GM12864 (cell line): ENCODE measurements around the gene COBL.

ENCODE experiments used
- DNase-seq: peaks from one replicate; pipeline ENCODE4 v3.0.0-alpha.2; 2011; ENCODE audit warnings: low read depth
- H3K4me3 ChIP-seq: 2 replicates; pipeline ENCODE4 v1.5.1; 2011; ENCODE audit warnings: mild to moderate bottlenecking, low read depth, low read length, control low read depth
- TF ChIP-seq, protein P1 (sequence below): IDR thresholded peaks from 2 replicates; pipeline ENCODE4 v1.5.1; 2011; ENCODE audit warnings: low read depth, mild to moderate bottlenecking, moderate library complexity, low read length, control low read depth, inconsistent platforms; ENCODE audit errors: missing control alignments

COBL gene

DNA sequence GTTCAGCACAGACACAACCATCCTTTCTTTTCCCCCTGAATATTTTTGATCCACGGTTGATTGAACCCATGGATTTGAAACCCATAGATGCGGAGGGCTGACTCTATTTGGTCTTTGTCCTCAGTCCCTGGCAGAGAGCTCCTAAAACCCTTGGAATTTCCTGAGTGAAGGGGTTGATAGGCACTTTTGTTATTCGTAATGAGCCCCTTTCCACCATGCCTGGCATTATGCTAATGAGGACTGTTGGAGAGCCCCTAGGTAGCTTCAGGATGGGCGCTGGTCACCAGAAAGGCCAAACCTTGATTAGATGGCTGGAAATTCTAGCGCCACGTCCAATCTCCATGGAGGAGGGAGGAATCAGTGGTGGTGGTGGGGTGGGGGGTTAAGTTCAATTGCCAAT, 328.1 kb downstream of the COBL start:
- TF ChIP-seq, protein P1, sequence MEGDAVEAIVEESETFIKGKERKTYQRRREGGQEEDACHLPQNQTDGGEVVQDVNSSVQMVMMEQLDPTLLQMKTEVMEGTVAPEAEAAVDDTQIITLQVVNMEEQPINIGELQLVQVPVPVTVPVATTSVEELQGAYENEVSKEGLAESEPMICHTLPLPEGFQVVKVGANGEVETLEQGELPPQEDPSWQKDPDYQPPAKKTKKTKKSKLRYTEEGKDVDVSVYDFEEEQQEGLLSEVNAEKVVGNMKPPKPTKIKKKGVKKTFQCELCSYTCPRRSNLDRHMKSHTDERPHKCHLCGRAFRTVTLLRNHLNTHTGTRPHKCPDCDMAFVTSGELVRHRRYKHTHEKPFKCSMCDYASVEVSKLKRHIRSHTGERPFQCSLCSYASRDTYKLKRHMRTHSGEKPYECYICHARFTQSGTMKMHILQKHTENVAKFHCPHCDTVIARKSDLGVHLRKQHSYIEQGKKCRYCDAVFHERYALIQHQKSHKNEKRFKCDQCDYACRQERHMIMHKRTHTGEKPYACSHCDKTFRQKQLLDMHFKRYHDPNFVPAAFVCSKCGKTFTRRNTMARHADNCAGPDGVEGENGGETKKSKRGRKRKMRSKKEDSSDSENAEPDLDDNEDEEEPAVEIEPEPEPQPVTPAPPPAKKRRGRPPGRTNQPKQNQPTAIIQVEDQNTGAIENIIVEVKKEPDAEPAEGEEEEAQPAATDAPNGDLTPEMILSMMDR = no peak
- H3K4me3 ChIP-seq = no peak overlapping the region
- no peak for DNase-seq

DNA sequence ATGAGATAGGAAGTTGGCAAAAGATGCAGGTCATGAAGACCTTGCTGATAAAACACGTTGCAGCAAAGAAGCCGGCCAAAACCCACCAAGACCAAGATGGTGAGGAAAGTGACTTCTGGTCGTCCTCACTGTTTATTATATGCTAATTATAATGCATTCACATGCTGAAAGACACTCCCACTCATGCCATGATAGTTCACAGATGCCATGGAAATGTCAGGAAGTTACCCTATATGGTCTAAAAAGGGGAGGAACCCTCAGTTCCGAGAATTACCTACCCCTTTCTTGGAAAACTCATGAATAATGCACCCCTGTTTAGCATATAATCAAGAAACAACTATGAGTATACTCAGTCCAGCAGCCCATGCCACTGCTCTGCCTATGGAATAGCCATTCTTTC, 331.5 kb downstream of the COBL start:
- H3K4me3 ChIP-seq = no peak overlapping the region
- TF ChIP-seq, protein P1 = no peak
- no peak for DNase-seq

DNA sequence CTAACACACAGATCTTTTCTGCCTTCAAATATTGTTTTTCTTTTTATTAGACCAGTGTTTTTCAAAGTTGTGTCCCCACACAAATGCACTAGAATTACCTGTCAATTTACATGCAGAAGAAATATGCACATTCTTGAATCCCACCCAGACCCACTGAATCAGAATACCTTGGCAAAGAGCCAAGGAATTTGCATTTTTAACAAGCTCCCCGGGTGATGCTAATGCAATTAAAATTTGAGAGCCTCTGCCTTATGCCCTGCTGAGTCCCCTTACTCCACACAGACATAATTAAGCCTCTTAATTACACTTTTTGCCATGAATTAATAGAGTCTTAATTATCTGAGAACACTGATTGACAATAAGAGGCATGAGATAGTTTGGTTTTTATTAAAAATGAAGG, 332.8 kb downstream of the COBL start:
- no peak for DNase-seq
- no peak overlapping the region for H3K4me3 ChIP-seq
- TF ChIP-seq, protein P1 = no peak

DNA sequence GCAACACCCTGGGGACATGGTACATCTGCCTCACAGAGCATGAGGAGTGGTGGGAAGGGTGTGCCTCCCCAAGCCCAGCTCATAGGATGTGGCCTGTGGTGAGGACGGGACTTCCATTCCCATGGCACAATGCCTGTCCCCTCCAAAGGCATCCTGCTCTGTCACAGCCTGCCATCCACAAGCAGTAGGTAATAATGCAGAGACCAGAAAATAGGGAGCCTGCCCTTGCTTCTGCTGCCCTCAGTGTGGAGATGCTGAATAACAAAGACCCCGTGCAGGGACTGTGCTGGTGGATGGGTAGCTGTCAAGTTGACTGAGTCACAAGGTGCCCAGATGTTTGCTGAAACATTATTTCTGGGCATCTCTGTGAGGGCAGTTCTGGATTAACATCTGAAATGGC, 334.0 kb downstream of the COBL start:
- DNase-seq = no peak
- no peak overlapping the region for H3K4me3 ChIP-seq
- TF ChIP-seq, protein P1 = no peak

DNA sequence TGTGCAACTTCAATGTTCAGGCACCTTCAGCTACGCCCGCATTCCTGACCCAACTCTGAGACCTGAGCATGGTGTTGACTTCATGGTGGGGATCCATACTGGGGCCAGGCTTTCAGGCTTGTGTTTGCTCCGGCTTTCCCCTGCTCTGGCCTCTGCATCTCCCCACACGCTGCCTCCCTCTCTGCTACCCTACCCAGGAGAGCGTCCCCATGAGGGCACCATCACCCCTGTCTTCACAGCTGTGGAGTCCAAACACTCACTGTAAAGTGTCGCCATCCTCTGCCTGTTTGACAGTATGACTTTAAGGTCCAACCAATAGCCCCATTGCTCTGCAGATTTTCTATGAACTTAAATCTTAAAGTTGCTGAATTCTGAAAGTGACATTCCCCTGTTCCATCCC, 334.9 kb downstream of the COBL start:
- H3K4me3 ChIP-seq = no peak overlapping the region
- DNase-seq = no peak
- TF ChIP-seq, protein P1 = no peak

DNA sequence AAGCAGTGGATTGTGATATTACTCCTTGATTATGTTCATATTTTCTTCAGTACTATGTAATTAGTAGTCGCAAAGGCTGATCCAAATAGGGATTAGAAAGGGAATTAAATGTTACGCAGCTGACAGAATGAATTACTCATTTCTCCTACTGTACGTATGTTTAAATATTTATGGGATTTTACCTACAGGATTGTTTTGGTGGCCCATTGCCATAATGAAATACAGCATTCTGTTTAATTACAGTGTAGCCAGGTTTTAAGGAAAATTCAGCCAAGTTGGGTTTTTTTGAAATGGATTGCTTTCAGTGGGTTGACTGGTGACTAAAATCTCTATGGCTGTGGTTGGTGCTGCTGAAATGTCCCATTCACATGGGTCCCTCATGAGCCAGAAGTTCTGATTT, 336.2 kb downstream of the COBL start:
- DNase-seq = no peak
- TF ChIP-seq, protein P1 = no peak
- no peak overlapping the region for H3K4me3 ChIP-seq

DNA sequence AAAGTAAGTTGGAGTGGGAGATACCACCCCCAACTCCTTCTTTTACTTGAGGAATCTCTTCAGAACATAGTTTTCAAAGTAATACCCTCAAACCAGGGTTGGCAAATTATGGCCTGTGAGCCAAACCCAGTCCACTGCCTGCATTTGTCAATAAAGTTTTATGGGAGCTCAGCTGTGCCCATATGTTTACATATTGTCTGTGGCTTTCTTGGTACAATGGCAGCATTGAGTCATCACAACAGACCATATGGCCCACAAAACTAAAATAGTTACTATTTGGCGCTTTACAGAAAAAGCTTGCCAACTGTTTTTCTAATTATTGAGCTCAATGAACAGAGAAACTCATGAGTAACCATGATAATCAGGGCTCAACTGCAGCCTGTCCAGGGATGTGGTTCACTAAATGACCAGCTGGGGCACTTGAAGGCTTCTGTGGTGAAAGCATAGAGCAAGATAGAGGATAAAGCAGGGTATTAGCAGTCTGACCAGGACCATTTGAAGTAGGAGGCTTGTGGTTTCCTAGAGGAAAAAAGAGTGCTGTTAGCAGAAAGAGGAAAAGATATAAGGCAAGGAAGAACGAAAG, 337.9 kb downstream of the COBL start:
- no peak for DNase-seq
- TF ChIP-seq, protein P1 = no peak
- no peak overlapping the region for H3K4me3 ChIP-seq
